OCI-LY7 (cell line): ENCODE measurements around the gene GNB4.

Experiments used
- CTCF ChIP-seq: fragments of 200-600 bp; sonication (generic); conservative IDR thresholded peaks from 2 replicates; pipeline ENCODE4 v1.5.1; 2014; ENCODE audit warnings: mild to moderate bottlenecking, antibody characterized with exemption, low read length, moderate library complexity, mixed read lengths
- EZH2phosphoT487 ChIP-seq: fragments of 200-600 bp; sonication (generic); IDR thresholded peaks from 2 replicates; pipeline ENCODE4 v1.6.1; 2018; ENCODE audit warnings: low read depth, borderline replicate concordance, mild to moderate bottlenecking, mixed run types, antibody characterized with exemption, low read length, moderate library complexity, mixed read lengths

DNA sequence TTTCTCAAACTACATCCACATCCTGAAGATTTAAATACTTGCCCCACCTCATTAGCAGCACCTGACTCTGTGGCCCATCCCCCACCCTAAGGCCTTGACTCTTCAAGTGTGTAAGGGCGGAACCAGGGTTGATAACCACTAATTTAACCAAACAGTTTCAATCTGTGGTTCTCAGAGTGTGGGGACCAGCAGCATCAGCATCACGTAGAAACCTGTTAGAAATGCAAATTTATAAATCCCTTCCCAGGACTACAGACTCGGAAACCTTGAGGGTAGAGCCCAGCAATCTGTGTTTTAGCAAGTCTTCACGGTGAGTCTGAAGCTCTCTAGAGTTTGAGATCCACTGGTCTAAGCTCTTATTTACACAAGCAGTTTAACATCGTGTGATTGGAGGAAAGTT is 12.4 kb downstream of the GNB4 start:
- TF ChIP-seq CTCF: no peak
- no peak for TF ChIP-seq EZH2phosphoT487
